Peyer's patch (tissue), 4 donors: Measurements from ENCODE around the gene TRDN. TPM values are rescaled to one million over a fixed set of nuclear protein-coding genes. Genes with fewer than 3 reads are reported as not detected.

ENCODE experiments used
- DNase-seq, 3 donors: peaks; one replicate each; pipeline ENCODE4 v3.0.0-alpha.2; 2017 to 2019
- H3K27ac ChIP-seq, 4 donors: fragments of 200-600 bp; sonication (generic); one replicate each; pipeline ENCODE4 v1.5.1; 2016 to 2019
- H3K27me3 ChIP-seq, 2 donors: fragments of 200-600 bp; sonication (generic); one replicate each; pipeline ENCODE4 v1.5.1; 2019
- H3K36me3 ChIP-seq, 3 donors: fragments of 200-600 bp; sonication (generic); one replicate each; pipeline ENCODE4 v1.5.1; 2016 to 2019
- H3K4me1 ChIP-seq, 4 donors: fragments of 200-600 bp; sonication (generic); one replicate each; pipeline ENCODE4 v1.5.1; 2016 to 2019
- H3K4me3 ChIP-seq, 4 donors: fragments of 200-600 bp; sonication (generic); 1 replicate in 3 of 4; 2 replicates in 1 of 4; pipeline ENCODE4 v1.5.1; 2016 to 2019; ENCODE audit warnings: mild to moderate bottlenecking in 1 of 4
- H3K9me3 ChIP-seq, 4 donors: fragments of 200-600 bp; sonication (generic); one replicate each; pipeline ENCODE4 v1.5.1; 2016 to 2019; ENCODE audit warnings: mild to moderate bottlenecking in 1 of 4
- CTCF ChIP-seq, 6 experiments: fragments of 450-650 bp in 4 of 6; fragments of 200-600 bp in 2 of 6; sonication (generic) in 1 of 6; IDR thresholded peaks; one replicate each; pipeline ENCODE4 v1.5.1; 2017 to 2019; ENCODE audit warnings: antibody characterized with exemption in 6 of 6, mild to moderate bottlenecking in 3 of 6, moderate library complexity in 1 of 6
- POLR2A ChIP-seq, 2 donors: fragments of 450-650 bp; IDR thresholded peaks; one replicate each; pipeline ENCODE4 v1.5.1; 2017; ENCODE audit warnings: antibody characterized with exemption in 2 of 2, mild to moderate bottlenecking in 2 of 2, moderate library complexity in 2 of 2
- total RNA-seq, 4 donors: library from RNA; depleted of rRNA; stranded (reverse); fragments of >200 nt; gene quantifications; one replicate each; pipeline ENCODE4 v1.1.0, GENCODE V29; 2016

Gene TRDN
- total RNA-seq, 4 donors from 2014 or later: not detected

GRCh38 chr6:123211777-123212545 is 424.8 kb downstream of the TRDN start:
- Histone ChIP-seq H3K9me3 (no peaks in the 10 kb centered on the region), H3K27me3 (no peaks in the 10 kb centered on the region), H3K27ac (no peak overlapping the region), H3K36me3 (no peaks in the 10 kb centered on the region), H3K4me3 (no peak overlapping the region), H3K4me1 (no peaks in the 10 kb centered on the region)
- no peak for TF ChIP-seq POLR2A (IDR thresholded peaks at IDR 0.05)
- no peak for TF ChIP-seq CTCF (IDR thresholded peaks at IDR 0.05)
- no peak for DNase-seq

GRCh38 chr6:123210645-123211044 is 426.1 kb downstream of the TRDN start:
- no peak for DNase-seq
- TF ChIP-seq POLR2A (IDR thresholded peaks at IDR 0.05) (no peak), CTCF (IDR thresholded peaks at IDR 0.05) (no peak)
- Histone ChIP-seq H3K9me3 (no peaks in the 10 kb centered on the region), H3K27me3 (no peaks in the 10 kb centered on the region), H3K4me3 (no peak overlapping the region), H3K36me3 (no peaks in the 10 kb centered on the region), H3K4me1 (no peaks in the 10 kb centered on the region), H3K27ac (no peak overlapping the region)

GRCh38 chr6:123207967-123208510 is 428.7 kb downstream of the TRDN start:
- DNase-seq: no peak
- no peaks in the 10 kb centered on the region for H3K9me3 ChIP-seq
- no peak overlapping the region for H3K4me3 ChIP-seq
- no peaks in the 10 kb centered on the region for H3K27me3 ChIP-seq
- no peaks in the 10 kb centered on the region for H3K4me1 ChIP-seq
- no peak overlapping the region for H3K27ac ChIP-seq
- TF ChIP-seq POLR2A (IDR thresholded peaks at IDR 0.05): no peak
- TF ChIP-seq CTCF (IDR thresholded peaks at IDR 0.05): no peak
- no peaks in the 10 kb centered on the region for H3K36me3 ChIP-seq

- Histone ChIP-seq H3K27me3 (no peaks in the 10 kb centered on the region), H3K4me1 (no peaks in the 10 kb centered on the region), H3K36me3 (no peaks in the 10 kb centered on the region), H3K27ac (no peak overlapping the region), H3K9me3 (no peaks in the 10 kb centered on the region), H3K4me3 (no peak overlapping the region)
- TF ChIP-seq POLR2A (IDR thresholded peaks at IDR 0.05): no peak
- no peak for TF ChIP-seq CTCF (IDR thresholded peaks at IDR 0.05)
- DNase-seq: no peak
Measured at GRCh38 chr6:123203928-123204327, 432.8 kb downstream of the TRDN start.

GRCh38 chr6:123201869-123202372 is 434.8 kb downstream of the TRDN start:
- no peak for TF ChIP-seq POLR2A (IDR thresholded peaks at IDR 0.05)
- TF ChIP-seq CTCF (IDR thresholded peaks at IDR 0.05): no peak
- H3K4me1 ChIP-seq: no peaks in the 10 kb centered on the region

More at GRCh38 chr6:123201869-123202372, 434.8 kb downstream of the TRDN start:
- peak in 1 of 3 donors; percentile 34 for DNase-seq
- Histone ChIP-seq H3K27ac (no peak overlapping the region), H3K27me3 (no peaks in the 10 kb centered on the region), H3K36me3 (no peaks in the 10 kb centered on the region), H3K9me3 (no peaks in the 10 kb centered on the region), H3K4me3 (no peak overlapping the region)
